GM18519 (cell line): ENCODE measurements around the gene SORL1.

Source experiments
- ATAC-seq: cut with Tn5 transposase; IDR thresholded peaks from one replicate; pipeline ENCODE4 v1.9.1; 2021; ENCODE audit warnings: mild to moderate bottlenecking, moderate library complexity; ENCODE audit not compliant: unreplicated experiment, low FRiP score

Gene SORL1

DNA sequence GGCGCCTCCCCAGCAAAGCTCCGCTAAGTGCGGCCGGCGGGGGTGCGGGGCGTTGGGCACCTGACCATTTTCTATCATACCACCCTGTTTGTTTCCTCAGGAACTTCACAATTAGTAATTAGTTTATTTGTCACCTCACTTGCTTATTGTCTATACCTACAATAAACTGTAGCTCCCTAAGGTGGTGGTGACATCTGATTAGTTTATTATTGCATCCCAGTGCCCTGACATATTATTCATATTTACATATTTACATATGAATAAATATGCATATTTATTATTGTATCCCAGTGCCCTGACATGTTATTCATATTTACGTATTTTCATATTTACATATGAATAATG is 24.7 kb upstream of the SORL1 start:
- no peak for ATAC-seq

DNA sequence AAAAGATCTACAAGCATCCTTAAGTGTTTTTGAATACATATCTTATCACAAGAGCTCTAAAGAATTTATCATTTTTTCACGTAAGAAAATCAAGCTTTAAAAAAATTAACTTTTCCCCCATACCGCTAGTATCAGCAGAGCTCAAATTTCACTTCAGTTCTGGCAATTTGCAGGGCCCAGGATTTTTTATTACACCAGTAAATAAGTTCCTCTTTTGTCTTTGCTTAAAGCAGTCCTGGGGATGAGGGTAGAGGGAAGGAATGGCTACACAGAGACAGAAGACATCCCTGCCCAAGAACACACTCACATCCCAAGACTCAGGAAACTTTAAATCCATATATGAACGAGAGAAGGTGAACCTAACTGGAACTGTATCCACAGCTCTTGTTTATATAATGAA is 22.6 kb upstream of the SORL1 start:
- ATAC-seq: no peak

DNA sequence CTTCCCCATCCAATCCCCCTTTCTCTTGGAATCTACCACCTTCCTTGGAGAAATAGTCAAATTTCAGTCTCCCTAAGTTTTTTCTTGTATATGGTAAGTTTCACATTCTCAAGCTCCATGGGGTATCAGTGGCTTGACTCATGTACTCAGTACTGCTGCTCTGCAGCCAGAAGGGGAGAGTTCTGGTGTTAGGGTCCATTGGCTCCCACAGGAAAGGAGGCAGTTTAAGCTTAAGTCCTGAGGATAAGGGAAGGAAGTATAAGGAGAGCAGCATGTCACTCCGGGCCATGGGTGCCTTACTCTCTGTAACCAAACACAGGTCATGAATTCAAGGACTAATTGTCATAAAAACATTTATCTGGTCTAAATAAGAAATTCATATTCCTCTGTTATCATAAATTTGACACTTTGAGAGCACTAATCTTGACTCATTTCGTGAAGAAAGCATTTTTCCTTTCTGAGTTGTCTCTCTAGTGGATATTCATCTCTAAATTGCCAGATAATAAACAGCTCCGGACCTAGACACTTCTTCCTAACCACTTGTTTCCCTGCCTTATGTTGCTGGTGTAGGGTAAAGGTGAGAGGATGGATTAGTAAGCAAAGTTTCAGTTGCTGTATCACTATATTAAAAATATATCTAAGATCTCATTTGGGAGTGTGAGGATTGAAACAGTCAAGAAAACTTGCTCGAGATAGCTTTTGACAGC is 20.1 kb upstream of the SORL1 start:
- ATAC-seq: no peak

DNA sequence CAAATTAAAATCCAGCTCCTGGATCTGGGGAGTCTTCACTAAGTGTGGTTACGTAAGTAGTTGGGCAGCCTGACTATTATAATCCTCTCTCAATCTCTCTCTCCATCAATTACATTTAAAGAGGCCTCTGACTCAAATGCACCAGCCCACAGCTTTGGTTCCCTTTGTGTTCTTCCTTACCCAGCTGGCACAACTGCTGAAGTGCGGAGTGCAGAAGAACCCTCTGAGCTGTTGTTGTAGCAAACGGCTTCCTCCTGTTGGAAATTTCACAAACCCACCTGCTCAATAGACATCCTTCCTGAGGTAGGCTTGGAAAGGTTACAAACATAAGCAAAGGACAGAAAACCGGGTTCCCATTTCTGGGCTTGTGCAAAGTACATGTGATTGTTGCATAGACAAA is 17.0 kb upstream of the SORL1 start:
- no peak for ATAC-seq

DNA sequence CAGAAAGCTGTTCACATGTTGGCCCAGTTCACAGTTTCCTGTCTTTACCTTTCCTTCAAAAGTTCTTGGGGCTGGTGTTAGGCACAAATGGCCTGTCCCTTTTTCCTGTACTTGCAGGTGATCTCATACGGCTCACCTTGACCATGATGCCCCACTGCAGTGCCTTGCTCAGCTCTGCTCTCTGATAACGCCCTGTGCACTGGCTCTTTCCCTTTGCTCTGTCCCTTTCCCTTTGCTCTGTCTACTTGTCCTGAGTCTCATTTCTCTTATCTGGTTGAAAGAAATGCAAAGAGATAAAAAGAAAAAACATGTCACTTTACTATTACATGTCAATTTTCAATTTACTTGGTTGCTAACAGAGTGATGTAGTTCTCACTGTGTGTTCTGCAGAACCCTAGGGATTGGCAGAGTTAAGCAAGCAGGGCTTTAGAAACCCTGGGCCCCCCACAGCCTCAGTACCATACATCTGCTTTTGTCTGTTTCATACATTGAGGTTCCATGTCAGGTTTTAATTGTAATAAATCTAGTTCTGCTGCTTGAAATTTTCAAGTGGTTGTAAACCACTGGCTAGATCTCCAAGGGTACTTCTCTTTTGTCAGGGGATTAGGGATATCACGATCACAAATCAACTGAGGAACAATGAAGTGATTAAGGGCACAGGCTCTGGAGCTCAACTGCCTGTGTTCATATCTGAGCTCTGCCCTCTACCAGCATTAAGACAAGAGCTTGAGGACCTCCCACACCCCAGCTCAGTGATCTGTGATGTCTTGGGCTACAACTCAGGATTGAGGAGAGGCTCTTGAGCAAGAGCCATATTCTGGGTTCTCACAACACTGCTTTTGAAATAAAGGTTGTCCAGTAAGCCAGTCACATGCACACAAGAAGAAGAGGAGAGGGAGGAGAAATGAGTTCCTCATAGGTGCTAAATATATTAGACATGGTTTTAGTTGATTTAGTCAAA is 16.3 kb upstream of the SORL1 start:
- no peak for ATAC-seq

DNA sequence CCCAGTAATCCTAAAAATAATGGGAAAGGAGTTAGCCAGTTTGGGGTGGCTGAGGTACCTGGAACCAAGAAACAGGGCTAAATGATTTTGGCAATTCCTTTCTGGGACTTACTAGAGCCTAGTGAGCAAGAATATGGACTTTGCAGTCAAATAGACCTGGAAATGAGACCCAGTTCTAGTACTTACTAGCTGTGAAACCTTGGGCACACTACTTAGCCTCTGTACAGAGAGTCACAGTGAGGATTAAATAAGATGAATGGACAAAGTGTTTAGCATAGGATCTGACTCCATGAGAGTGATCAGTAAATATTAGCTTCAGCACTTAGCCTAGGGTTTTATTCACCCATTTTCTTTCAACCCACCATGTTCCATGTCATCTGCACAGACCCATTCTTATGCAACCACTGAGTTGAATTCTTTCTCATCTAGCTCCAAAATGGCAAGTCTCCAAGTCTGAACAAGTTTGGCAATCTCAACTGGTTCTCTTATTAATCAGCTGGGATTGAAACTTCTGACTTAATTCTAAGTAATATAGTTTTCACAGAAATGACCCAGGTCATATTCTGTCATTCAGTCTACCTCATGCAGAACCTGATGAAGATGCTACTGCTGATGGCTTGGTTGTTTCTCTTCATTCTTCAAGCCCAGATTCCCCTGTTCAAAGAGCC is 15.0 kb upstream of the SORL1 start:
- ATAC-seq: no peak

DNA sequence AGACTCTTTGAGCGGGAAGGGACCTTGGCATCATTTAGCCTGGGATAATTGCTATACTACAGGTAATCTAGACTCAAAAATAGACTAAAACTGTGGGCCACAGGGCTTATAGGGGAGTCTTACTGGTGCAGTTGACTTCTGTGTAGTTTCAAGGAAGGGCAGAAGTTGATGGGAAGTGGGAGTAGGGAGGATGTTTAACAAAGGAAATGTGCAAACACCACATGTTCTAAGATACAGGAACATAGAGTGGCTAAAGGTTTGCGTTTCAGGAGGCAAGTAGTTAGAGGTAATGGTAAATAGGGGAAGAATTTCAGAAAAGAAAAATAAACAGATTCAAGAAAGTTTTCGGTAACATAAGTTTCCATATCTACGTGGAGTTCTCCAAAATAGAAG is 14.4 kb upstream of the SORL1 start:
- ATAC-seq: no peak

DNA sequence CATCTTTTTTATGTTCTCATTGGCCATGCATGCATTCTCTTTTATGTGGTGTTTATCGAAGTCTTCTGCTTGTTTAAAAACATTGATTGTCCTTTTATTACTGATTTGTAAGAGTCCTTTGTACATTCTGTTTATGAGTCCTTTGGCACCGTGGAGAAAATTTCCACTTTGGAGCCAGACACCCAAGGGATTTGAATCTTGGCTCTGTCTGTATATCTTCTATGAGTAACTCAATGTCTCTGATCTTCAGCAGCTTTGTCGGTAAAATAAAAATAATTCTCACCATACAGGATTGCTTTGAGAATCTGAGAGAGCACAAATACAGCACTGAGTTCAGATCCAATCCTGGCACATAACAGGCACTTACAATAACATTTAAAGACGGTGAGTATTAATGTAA is 12.8 kb upstream of the SORL1 start:
- no peak for ATAC-seq

DNA sequence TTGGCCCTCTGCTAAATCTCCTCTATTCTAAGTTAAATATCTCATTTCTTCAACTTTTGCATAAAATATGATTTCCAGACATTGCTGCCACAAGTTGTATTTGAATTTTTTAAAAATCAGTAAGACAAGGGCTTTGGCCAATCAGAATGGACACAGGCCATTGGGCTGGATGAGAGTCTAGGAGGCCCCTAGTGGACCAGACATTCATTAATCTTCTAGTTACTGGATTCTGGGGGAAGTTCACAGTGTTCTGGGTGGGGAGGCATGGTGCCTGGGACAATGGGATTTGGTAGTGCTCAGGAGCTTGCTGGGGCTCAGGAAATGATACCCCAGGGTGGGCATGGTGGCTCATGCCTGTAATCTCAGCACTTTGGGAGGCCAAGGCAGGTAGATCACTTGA is 12.4 kb upstream of the SORL1 start:
- no peak for ATAC-seq

DNA sequence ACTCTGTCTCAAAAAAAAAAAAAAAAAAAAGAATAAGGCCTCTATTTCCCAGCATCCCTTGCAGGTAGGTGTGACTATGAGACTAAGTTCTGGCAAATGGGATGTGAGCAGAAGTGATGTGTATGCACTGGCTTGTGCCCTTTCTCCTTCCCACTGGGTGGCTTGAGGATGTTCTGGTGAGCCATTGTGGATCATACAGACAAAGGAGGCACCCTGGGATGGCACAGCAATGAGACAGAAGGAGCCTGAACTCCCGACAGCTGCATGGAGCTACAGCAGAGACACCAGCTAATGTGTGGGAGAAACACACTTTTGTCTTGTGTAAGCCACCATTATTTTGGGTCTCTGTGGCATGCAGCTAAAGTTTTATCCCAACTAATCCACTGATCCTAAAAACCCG is 10.6 kb upstream of the SORL1 start:
- no peak for ATAC-seq

DNA sequence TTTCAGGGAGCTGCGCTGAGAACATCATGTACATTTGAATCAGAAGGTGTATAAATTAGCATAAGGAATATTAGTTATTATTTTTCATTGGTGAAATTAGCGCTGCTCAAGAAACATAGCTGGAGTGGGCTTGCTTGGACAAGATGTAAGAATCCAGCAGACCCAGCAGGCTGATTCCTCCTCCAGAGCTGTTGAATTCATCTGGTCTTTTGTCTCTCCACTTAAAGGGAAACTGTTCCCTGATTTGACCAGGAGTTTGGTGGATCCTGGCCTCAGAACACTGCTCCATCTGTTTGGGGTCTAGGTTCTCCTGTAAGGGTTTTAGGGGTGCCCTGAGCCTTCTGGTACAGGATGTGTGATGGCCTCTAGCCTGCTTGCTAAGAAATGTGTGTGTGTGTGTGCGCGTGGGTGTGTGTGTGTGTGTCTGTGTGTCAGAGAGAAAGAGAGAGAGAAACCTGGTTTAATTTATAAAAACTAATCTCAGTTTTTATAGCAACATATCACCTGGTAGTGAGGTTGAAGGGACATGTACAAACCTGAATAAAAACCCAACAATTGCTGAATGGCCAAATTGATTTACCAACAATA is 8.3 kb upstream of the SORL1 start:
- no peak for ATAC-seq

DNA sequence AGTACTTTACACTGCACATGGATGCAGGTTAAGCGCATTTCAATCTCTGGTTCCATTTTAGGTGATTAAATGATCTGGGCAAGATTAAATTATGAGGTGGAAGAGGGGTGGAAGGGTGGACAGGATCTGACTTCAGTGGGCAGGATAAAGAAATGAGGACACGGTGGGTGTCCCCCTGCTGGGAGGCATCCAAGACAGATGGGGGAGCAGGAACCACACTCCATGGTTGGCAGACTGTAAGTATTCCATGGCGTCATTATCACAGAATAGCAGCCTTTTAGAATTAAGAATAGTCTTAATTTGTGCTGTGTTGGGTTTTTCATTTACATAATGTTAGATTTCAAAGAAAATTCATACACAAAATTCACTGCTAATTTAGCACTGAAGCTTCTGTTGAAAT is 7.6 kb upstream of the SORL1 start:
- no peak for ATAC-seq

DNA sequence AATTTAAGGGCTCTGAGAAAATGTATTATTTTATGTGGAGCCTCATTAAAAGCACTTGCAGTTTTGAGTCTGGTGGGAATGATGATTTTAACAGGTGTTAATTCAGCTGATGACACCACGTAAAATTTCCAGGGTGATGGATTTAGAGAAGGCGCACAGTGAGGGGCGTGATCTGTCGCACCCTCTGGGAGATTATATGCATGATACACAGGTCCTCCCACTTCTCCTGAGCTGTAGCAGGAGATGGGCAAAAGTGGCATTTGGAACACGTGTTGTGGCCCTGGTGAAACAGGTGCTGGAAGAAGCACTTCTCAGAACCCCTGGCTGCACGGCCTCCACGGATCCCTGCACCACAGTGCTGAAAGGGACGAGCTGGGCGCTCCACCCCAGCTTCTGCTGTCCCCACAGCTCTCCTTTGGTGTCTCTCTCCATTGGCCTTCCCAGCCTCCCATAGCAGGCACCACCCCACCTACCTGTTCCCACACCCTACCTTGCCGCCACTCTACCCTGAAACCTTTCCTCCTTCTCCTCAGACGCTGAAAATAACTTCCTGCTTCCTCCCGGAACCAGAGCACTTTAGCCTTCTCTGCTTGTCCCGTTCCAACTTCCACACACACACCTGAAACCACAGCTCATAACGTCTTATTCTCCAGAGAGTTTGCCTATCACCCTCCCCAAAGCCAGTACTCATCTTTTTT is 6.9 kb upstream of the SORL1 start:
- ATAC-seq: no peak

DNA sequence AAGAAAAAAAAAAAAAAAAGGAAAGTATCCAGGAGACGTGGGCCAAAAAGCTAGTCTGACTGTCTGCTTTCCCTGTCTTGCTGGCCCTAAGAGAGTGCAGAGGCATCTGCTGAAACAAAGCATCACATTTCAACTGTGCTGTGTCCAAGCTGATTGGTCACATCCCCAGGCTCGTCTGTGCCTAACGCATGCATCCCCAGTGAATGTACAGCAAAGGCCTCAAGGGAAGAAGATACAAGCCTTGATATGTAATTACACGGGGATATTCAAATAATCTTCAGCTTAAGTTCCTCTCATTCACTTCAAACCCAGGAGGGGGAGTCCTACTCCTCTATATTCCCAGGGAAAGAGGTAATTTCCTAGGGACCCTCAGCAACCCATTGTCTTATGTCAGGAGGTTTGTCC is 5.4 kb upstream of the SORL1 start:
- ATAC-seq: no peak

DNA sequence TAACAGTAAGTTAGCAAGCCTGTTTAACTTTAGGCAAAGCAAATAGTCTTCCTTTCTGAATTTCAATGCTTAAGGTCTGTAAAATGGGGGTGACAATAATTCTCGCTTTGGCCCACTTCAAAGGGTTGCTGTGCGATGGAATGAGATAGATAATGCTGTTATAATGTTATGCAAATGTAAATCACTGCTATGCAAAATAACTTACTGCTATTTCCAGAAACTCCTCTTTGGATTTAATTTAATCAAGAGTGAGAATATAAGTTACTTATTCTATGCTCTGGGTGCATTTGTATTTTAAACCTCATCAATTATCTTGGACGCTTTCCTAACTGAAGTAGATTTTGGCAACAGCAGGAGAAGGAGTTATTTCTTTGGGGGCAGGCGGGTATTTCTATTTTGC is 4.1 kb upstream of the SORL1 start:
- ATAC-seq: no peak

DNA sequence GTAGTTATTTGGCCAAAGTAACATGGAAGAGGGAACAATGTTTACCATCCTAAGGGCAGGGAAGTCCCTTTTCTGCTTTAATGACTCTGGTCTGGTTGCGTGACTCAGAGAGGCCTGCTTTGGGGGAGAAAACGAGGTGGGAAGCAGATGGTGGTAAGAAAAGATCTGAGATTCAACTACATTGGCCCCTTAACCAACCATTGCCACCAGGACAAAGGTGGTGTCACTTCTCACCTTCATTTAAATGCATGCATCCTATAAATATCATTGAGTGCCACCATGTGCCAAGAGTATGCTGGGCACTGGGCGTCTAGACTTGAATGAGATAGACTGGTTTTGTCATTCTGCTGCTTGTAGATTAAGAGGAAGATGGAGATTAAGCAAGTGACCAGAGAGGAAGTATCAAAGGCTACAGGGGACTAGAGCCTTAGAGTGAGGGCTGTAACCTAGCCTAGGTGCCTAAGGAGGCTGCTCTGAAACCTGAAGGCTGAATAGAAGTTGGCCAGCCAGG is 3.6 kb upstream of the SORL1 start:
- ATAC-seq: no peak

DNA sequence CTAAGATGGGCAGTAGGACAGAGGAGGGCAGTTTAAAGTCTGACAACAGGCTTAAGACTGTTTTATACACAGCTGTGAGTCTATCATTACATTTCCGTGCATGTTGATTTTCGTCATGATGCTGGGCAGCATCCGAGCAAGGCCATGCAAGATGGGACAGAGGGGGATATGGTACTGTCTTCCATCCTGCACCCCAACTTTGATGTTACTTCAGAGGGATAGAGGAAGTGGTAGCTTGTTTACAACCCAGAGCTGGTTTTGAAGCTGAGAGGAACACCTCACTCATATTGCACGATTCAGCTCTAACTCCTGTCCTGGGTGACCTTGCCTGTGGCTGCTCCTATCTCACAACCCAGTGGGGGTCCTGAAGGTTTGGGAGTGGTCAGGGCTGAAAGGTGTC is 3.0 kb upstream of the SORL1 start:
- no peak for ATAC-seq

DNA sequence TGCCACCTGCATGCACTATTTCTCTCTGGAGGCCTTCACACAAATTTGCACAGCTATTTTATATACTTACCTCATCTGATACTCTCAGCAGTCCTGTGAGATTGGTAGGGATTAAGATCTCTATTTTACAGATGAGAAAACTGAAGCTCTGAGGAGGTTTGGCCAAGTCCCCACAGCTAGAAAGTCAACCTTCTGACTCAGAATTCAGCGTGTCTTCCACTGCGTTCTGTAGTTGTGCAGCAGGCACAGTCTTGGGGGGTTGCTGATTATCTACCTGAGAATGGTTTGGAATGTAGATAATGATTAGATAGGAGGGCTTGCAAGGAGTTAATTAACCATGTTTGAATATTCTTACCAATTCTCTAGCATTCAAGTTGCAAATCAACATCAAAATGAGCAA is 2.5 kb upstream of the SORL1 start:
- ATAC-seq: no peak

DNA sequence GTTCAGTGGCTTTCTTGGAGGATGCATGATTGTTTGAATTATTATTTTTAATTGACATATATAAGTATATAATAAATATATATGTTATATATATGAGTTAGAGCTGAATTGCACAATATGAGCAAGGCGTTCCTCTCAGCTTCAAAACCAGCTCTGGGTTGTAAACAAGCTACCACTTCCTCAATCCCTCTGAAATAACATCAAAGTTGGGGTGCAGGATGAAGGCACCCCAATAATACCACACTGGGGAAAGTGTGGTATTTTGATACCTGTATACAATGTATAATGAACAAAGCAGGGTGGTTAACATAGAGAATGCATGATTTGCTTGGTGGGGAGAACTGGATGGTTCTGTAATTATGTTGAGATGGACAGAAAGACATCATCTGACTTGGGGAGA is 1.7 kb upstream of the SORL1 start:
- no peak for ATAC-seq

DNA sequence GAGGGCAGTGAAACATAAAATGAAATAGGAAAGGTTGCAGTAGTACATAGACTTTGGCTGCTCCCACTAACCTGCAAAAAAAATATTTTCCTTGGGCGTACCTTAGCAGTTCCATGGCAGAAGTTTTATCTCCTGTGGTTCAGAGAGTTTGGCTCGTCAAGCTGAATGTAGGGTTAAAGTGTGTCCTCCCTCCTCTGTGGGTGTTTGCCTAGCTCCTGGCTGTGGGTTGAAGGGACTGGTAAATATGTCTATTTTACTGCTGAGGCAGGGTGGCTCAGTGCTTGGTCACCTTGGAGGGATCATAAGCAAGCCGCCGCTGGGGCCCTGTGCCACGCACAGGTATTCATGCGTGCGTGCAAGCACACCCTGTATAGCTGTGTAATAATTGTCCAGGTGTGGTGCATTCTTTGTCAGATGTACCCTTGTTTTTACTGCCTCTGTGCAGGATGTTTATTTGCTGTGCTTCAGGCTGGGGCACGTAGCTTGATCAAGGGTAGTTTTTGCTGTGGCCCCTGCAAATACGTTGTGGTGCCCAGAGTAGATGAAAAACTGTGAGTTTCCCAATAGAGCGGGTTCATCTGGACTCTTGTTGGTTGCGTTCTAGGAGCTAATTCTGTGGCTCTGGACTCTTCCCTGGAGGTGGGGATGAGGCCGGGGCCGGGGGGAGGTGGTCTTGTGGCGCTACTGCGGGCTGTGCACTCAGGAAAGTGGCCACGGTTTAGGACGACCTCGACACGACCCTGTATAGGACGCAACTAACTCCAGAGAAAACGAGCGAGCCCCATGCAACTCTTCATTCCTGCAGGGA is 732 bp upstream of the SORL1 start:
- ATAC-seq: no peak
